Smooth muscle cell (in vitro differentiated cells): ENCODE data around the gene SERPINA12. TPM values are rescaled to one million over a fixed set of nuclear protein-coding genes. Genes with fewer than 3 reads are reported as not detected.

Experiments
- DNase-seq: peaks from one replicate; lab custom pipeline; 2025; ENCODE audit not compliant: unreplicated experiment; lab: John Stamatoyannopoulos, UW
- H2AFZ ChIP-seq: fragments of 200-600 bp; sonication (generic); 2 replicates; pipeline ENCODE4 v1.6.0; 2016; ENCODE audit warnings: antibody characterized with exemption, low read depth, mild to moderate bottlenecking
- H3F3A ChIP-seq: fragments of 200-600 bp; sonication (generic); 2 replicates; pipeline ENCODE4 v1.6.0; 2017; ENCODE audit warnings: antibody characterized with exemption, low read depth
- H3K27ac ChIP-seq: fragments of 200-600 bp; sonication (generic); 2 replicates; pipeline ENCODE4 v1.5.1; 2016; ENCODE audit warnings: low read depth, mild to moderate bottlenecking
- H3K27me3 ChIP-seq: fragments of 200-600 bp; sonication (generic); 2 replicates; pipeline ENCODE4 v1.6.1; 2016; ENCODE audit warnings: low read depth, mild to moderate bottlenecking
- H3K36me3 ChIP-seq: fragments of 200-600 bp; sonication (generic); 2 replicates; pipeline ENCODE4 v1.5.1; 2016; ENCODE audit warnings: low read depth
- H3K4me1 ChIP-seq: fragments of 200-600 bp; sonication (generic); 2 replicates; pipeline ENCODE4 v1.5.1; 2016; ENCODE audit warnings: low read depth
- H3K4me2 ChIP-seq: fragments of 200-600 bp; sonication (generic); 2 replicates; pipeline ENCODE4 v1.6.0; 2016; ENCODE audit warnings: mild to moderate bottlenecking
- H3K4me3 ChIP-seq: fragments of 200-600 bp; sonication (generic); 2 replicates; pipeline ENCODE4 v1.5.1; 2016; ENCODE audit warnings: mild to moderate bottlenecking
- H3K79me2 ChIP-seq: fragments of 200-600 bp; sonication (generic); 2 replicates; pipeline ENCODE4 v1.6.0; 2016; ENCODE audit warnings: low read depth, mild to moderate bottlenecking
- H3K9ac ChIP-seq: fragments of 200-600 bp; sonication (generic); 2 replicates; pipeline ENCODE4 v1.6.0; 2016; ENCODE audit warnings: low read depth
- H3K9me3 ChIP-seq: fragments of 200-600 bp; sonication (generic); replicated peaks from 2 replicates; pipeline ENCODE4 v1.5.1; 2016; ENCODE audit warnings: low read depth
- H4K20me1 ChIP-seq: fragments of 200-600 bp; sonication (generic); 2 replicates; pipeline ENCODE4 v1.6.0; 2016; ENCODE audit warnings: low read depth
- CTCF ChIP-seq: fragments of 200-600 bp; sonication (generic); IDR thresholded peaks from 2 replicates; pipeline ENCODE4 v1.5.1; 2017; ENCODE audit warnings: borderline replicate concordance, mild to moderate bottlenecking, antibody characterized with exemption; ENCODE audit not compliant: insufficient read depth, poor library complexity, severe bottlenecking
- WGBS: methylation state at CpG from one replicate; pipeline ENCODE4 v1.1.7; 2016; ENCODE audit warnings: low lambda C conversion rate; 5-methylcytosine and 5-hydroxymethylcytosine counted together
- polyA plus RNA-seq: library from polyadenylated mRNA; unstranded; fragments of >200 nt; fragmentation: Nextera tagmentation; extraction: Ambion mirVana; gene quantifications from 2 replicates; pipeline ENCODE4 v1.2.1, GENCODE V29; 2016
- total RNA-seq: library from RNA; depleted of rRNA; stranded (reverse); fragments of >200 nt; gene quantifications from 2 replicates; pipeline ENCODE4 v1.2.3, GENCODE V29; 2014

The SERPINA12 gene
- total and polyA plus RNA-seq, 2 experiments from 2014 or later: not detected

- H3K36me3 ChIP-seq: no peaks in the 10 kb centered on the region
- H3K4me1 ChIP-seq: no peaks in the 10 kb centered on the region
- no peak overlapping the region for H3K9ac ChIP-seq
- no peak overlapping the region for H3K4me2 ChIP-seq
- H4K20me1 ChIP-seq: no peaks in the 10 kb centered on the region
- H3K4me3 ChIP-seq: no peak overlapping the region
- WGBS: 91% methylated on average over 6 of the region's 6 CpGs
- no peaks in the 10 kb centered on the region for H3F3A ChIP-seq
- no peaks in the 10 kb centered on the region for H3K27me3 ChIP-seq
- DNase-seq: no peak
- no peak overlapping the region for H2AFZ ChIP-seq
- no peaks in the 10 kb centered on the region for H3K9me3 ChIP-seq
- H3K27ac ChIP-seq: no peak overlapping the region
- H3K79me2 ChIP-seq: no peaks in the 10 kb centered on the region
- no peak for TF ChIP-seq CTCF
These were observed 28.9 kb upstream of the SERPINA12 start for GRCh38 chr14:94538070-94538740.

GRCh38 chr14:94536836-94537235, 27.6 kb upstream of the SERPINA12 start:
- Histone ChIP-seq H3K36me3 (no peaks in the 10 kb centered on the region), H3K79me2 (no peaks in the 10 kb centered on the region), H3F3A (no peaks in the 10 kb centered on the region), H3K4me2 (no peak overlapping the region), H3K9me3 (no peaks in the 10 kb centered on the region), H3K4me3 (no peak overlapping the region), H3K27ac (no peak overlapping the region), H3K4me1 (no peaks in the 10 kb centered on the region), H4K20me1 (no peaks in the 10 kb centered on the region), H3K9ac (no peak overlapping the region), H2AFZ (no peak overlapping the region), H3K27me3 (no peaks in the 10 kb centered on the region)
- TF ChIP-seq CTCF: no peak
- WGBS: 70% methylated on average over 2 of the region's 2 CpGs
- DNase-seq: no peak

GRCh38 chr14:94535506-94535905, 26.2 kb upstream of the SERPINA12 start:
- Histone ChIP-seq H3K9ac (no peak overlapping the region), H3K79me2 (no peaks in the 10 kb centered on the region), H3K27ac (no peak overlapping the region), H3K4me2 (no peak overlapping the region), H3K9me3 (no peaks in the 10 kb centered on the region), H3K4me3 (no peak overlapping the region), H3K36me3 (no peaks in the 10 kb centered on the region), H3K27me3 (no peaks in the 10 kb centered on the region), H3F3A (no peaks in the 10 kb centered on the region), H3K4me1 (no peaks in the 10 kb centered on the region), H2AFZ (no peak overlapping the region), H4K20me1 (no peaks in the 10 kb centered on the region)
- 95% methylated on average over 3 of the region's 3 CpGs for WGBS
- no peak for DNase-seq
- TF ChIP-seq CTCF: no peak

- TF ChIP-seq CTCF: no peak
- no peaks in the 10 kb centered on the region for H3F3A ChIP-seq
- H4K20me1 ChIP-seq: no peaks in the 10 kb centered on the region
- no peaks in the 10 kb centered on the region for H3K27me3 ChIP-seq
- no peak for DNase-seq
- H3K9me3 ChIP-seq: no peaks in the 10 kb centered on the region
- H3K4me2 ChIP-seq: no peak overlapping the region
- no peaks in the 10 kb centered on the region for H3K36me3 ChIP-seq
- 79% methylated on average over 2 of the region's 2 CpGs for WGBS
- no peak overlapping the region for H3K9ac ChIP-seq
- H3K4me3 ChIP-seq: no peak overlapping the region
- no peaks in the 10 kb centered on the region for H3K79me2 ChIP-seq
- H3K27ac ChIP-seq: no peak overlapping the region
- H3K4me1 ChIP-seq: no peaks in the 10 kb centered on the region
- no peak overlapping the region for H2AFZ ChIP-seq
These were observed 23.2 kb upstream of the SERPINA12 start for GRCh38 chr14:94532447-94532846.
